Transverse colon (tissue), 4 donors: ENCODE results near the gene UBALD2. TPM values are rescaled to one million over a fixed set of nuclear protein-coding genes. Genes with fewer than 3 reads are reported as not detected.

Source experiments
- DNase-seq: peaks from one replicate; pipeline ENCODE4 v3.0.0-alpha.2; 2019
- H3K27ac ChIP-seq, 4 donors: fragments of 200-600 bp; sonication (generic); 2 replicates each; pipeline ENCODE4 v1.5.1; 2016 to 2018; ENCODE audit warnings: inconsistent platforms in 4 of 4
- H3K27me3 ChIP-seq: fragments of 200-600 bp; sonication (generic); 2 replicates; pipeline ENCODE4 v1.5.1; 2017; ENCODE audit warnings: inconsistent platforms
- H3K36me3 ChIP-seq, 4 donors: fragments of 200-600 bp; sonication (generic); 2 replicates each; pipeline ENCODE4 v1.5.1; 2017 to 2019; ENCODE audit warnings: inconsistent platforms in 4 of 4
- H3K4me1 ChIP-seq, 4 donors: fragments of 200-600 bp; sonication (generic); 2 replicates each; pipeline ENCODE4 v1.5.1; 2017 to 2020; ENCODE audit warnings: inconsistent platforms in 4 of 4
- H3K4me3 ChIP-seq, 4 donors: fragments of 200-600 bp; sonication (generic); 1 replicate in 1 of 4; 2 replicates in 3 of 4; pipeline versions ENCODE4 v1.5.1 to v1.6.1; 2017 to 2019; ENCODE audit warnings: inconsistent platforms in 4 of 4
- H3K9me3 ChIP-seq, 2 donors: fragments of 200-600 bp; sonication (generic); 2 replicates each; pipeline ENCODE4 v1.5.1; 2017 to 2019; ENCODE audit warnings: inconsistent platforms in 2 of 2
- EP300 ChIP-seq: sonication (generic); formaldehyde crosslinking; IDR thresholded peaks from one replicate; pipeline ENCODE4 v1.6.1; 2017; ENCODE audit warnings: antibody characterized with exemption, low read depth
- POLR2A ChIP-seq: fragments of 450-650 bp; IDR thresholded peaks from one replicate; pipeline ENCODE4 v1.6.1; 2016; ENCODE audit warnings: antibody characterized with exemption, mild to moderate bottlenecking, moderate library complexity
- POLR2AphosphoS5 ChIP-seq, 3 donors: sonication (generic); formaldehyde crosslinking; IDR thresholded peaks; one replicate each; pipeline ENCODE4 v1.6.1; 2016; ENCODE audit warnings: antibody characterized with exemption in 3 of 3
- WGBS, 2 donors: methylation state at CpG; one replicate each; pipeline ENCODE4 v1.1.5; 2018; ENCODE audit warnings: low coverage in 1 of 2; 5-methylcytosine and 5-hydroxymethylcytosine counted together
- in situ Hi-C, 4 donors: fragments of 200-750 bp; cut with MboI; loops; one replicate each; pipeline versions ENCODE4 v1.15.0 to v1.15.1; 2017; ENCODE audit warnings: low sequenced_read_pairs in 3 of 4, low pct_ligation_motif_present in 1 of 4, low pct_unique_long_range_greater_than_20kb in 1 of 4
- intact Hi-C: fragments of 100-400 bp; cut with DNase I; formaldehyde crosslinking; loops from one replicate; pipeline ENCODE4 v1.15.1; 2023; ENCODE audit warnings: low total_unique reads
- total RNA-seq, 4 donors: library from RNA; depleted of rRNA; stranded (reverse); fragments of >200 nt; gene quantifications; one replicate each; pipeline ENCODE4 v1.1.0, GENCODE V29; 2016
- TF ChIP-seq, protein P1 (sequence below), 5 experiments: fragments of 200-600 bp in 3 of 5; fragments of 450-650 bp in 2 of 5; sonication (generic) in 3 of 5; IDR thresholded peaks; 1 replicate in 2 of 5; 2 replicates in 3 of 5; pipeline ENCODE4 v1.5.1; 2016 to 2017; ENCODE audit warnings: antibody characterized with exemption in 5 of 5, inconsistent platforms in 3 of 5, mild to moderate bottlenecking in 2 of 5, moderate library complexity in 1 of 5

The UBALD2 gene
- total RNA-seq, 4 donors from 2014 or later: 25.5 to 51.2 (median 34.5) TPM

DNA sequence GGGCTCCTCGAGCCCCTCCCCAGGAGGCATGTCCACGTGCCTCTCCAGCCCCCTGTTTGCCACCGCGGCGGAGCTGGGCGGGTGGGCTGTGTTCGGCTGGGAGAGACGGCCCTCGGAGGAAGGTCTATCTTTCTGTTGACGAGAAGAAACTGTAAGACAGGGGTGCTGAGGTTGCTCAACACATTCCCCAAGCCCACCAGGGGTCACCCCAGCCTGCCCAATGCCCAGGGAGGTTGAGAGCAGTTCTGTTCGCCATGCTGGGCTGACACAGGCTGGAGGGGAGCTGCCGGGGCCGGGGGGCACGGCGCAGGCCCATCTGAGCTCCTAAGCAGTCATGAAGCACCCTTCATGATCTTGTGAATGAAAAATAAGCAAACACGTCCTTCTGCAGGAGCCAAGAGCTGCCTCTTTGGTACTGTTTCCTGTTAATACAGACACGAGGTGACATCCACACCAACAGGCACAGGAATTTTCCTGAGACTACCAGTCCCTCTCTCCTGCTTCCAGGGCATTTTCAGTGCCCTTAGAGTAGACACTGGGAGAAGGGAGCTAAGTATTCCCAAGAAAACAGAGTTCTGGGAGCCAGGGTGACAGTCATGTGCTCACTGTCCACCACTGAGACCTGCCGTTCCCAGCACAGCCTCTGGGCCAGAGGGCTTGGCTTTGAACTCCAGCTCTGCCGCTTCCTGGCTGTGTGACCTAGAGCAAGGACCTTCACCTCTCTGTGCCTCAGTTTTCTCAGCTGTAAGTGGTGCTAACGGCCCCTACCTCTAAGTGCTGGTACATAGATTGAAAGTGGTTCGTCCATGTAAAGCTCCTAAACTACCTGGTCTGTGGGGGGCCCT lies 9.2 kb downstream of the UBALD2 start:
- Histone ChIP-seq H3K27me3 (no peaks in the 10 kb centered on the region), H3K27ac (no peak overlapping the region), H3K4me3 (no peak overlapping the region), H3K9me3 (no peaks in the 10 kb centered on the region), H3K4me1 (peaks cover 22 to 42% (median 37%) of the 10 kb centered on the region in 4 donors), H3K36me3 (peaks cover 0 to 14% (median 0%) of the 10 kb centered on the region in 4 donors)
- intact Hi-C loops (loop anchor here (5.0 kb wide), 1 partner anchor 92 kb away; no protein-coding TSS in a partner anchor), in situ Hi-C loops (no loop called here)
- 75% methylated on average over 21 of the region's 21 CpGs; no CpG with 5 or more reads in 1 of the 2 donors for WGBS, 2 donors
- TF ChIP-seq POLR2A: no peak
- TF ChIP-seq, protein P1, sequence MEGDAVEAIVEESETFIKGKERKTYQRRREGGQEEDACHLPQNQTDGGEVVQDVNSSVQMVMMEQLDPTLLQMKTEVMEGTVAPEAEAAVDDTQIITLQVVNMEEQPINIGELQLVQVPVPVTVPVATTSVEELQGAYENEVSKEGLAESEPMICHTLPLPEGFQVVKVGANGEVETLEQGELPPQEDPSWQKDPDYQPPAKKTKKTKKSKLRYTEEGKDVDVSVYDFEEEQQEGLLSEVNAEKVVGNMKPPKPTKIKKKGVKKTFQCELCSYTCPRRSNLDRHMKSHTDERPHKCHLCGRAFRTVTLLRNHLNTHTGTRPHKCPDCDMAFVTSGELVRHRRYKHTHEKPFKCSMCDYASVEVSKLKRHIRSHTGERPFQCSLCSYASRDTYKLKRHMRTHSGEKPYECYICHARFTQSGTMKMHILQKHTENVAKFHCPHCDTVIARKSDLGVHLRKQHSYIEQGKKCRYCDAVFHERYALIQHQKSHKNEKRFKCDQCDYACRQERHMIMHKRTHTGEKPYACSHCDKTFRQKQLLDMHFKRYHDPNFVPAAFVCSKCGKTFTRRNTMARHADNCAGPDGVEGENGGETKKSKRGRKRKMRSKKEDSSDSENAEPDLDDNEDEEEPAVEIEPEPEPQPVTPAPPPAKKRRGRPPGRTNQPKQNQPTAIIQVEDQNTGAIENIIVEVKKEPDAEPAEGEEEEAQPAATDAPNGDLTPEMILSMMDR (IDR thresholded peaks at IDR 0.05): no peak
- DNase-seq: no peak

DNA sequence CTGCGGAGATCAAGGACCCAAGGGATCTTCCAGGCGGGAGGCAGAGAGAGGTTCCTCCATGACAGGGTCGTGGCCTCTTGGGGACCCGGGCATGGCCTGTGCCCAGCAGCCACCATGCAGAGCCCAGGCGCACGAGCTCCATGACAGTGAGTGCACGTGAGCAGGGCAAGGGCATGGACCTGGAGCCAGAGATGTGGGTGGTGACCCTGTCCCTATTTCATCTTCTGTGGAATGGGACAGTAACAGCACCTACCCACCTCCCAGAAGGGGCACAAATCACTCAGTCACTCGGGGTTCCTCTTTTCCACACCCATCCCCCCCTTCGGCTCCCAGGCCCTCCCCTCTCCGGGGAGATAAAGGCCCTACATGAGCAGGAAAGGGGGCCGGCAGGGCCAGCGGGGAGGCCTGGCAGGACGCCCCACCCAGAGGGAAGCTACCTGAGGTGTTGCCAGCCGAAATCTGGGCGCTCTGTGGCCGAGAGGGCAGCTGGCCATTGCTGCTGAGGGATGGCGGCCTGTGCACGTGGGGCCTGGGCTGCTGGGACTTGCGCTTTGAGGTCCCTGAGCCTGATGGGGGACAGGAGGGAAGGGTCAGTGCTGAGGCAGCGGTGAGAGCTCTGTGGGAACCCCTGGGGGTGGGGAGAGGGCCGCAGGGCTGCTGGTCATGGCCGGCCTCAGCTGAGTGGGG lies 10.4 kb downstream of the UBALD2 start:
- Histone ChIP-seq H3K27me3 (no peaks in the 10 kb centered on the region), H3K4me3 (no peak overlapping the region), H3K9me3 (no peaks in the 10 kb centered on the region), H3K4me1 (peaks cover 17 to 32% (median 27%) of the 10 kb centered on the region in 4 donors), H3K27ac (no peak overlapping the region), H3K36me3 (peaks cover 0 to 3% (median 0%) of the 10 kb centered on the region in 4 donors)
- TF ChIP-seq POLR2A: no peak
- TF ChIP-seq EP300: no peak
- no peak for TF ChIP-seq POLR2AphosphoS5 (IDR thresholded peaks at IDR 0.05)
- TF ChIP-seq, protein P1 (IDR thresholded peaks at IDR 0.05): no peak
- in situ Hi-C loops: loop anchor here in 3 of 4 donors (25.0 kb wide), 2 partner anchors 88 to 263 kb away; partner anchors contain the start of gene CDK3 (in 2 of the 3)
- no peak for DNase-seq
- intact Hi-C loops: loop anchor here (5.0 kb wide), 1 partner anchor 153 kb away; no protein-coding TSS in a partner anchor
- whole genome bisulfite sequencing, 2 donors: 88 to 94% methylated on average over 3 to 19 of the region's 22 CpGs

DNA sequence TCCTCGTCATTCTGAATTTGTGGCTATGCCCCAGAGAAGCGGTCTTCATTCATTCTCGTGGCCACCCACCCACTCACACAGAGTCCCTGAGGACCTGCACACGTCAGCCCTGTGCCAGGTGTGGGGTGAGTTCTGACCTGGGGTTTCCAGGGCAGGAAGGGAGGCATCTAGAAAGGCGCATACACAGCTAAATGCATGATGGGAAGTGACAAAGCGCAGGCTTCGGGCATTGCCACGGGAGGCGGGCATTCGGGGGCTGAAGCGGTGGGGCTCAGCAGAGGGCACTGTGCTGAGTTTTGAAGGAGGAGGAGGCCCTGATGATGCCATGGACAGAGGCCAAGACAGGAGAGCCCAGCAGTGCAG lies 10.9 kb downstream of the UBALD2 start:
- in situ Hi-C loops (loop anchor here in 3 of 4 donors (25.0 kb wide), 2 partner anchors 89 to 264 kb away; partner anchors contain the start of gene CDK3 (in 2 of the 3)), intact Hi-C loops (loop anchor here (5.0 kb wide), 1 partner anchor 154 kb away; no protein-coding TSS in a partner anchor)
- Histone ChIP-seq H3K4me1 (peaks cover 17 to 27% (median 22%) of the 10 kb centered on the region in 4 donors), H3K36me3 (no peaks in the 10 kb centered on the region), H3K27me3 (no peaks in the 10 kb centered on the region), H3K9me3 (no peaks in the 10 kb centered on the region), H3K4me3 (no peak overlapping the region), H3K27ac (no peak overlapping the region)
- 84 to 88% methylated on average over 4 to 11 of the region's 11 CpGs for WGBS, 2 donors
- TF ChIP-seq POLR2A (no peak), EP300 (no peak), POLR2AphosphoS5 (IDR thresholded peaks at IDR 0.05) (no peak)
- TF ChIP-seq, protein P1 (IDR thresholded peaks at IDR 0.05): no peak
- DNase-seq: no peak
